HG03575 (cell line): ENCODE data around the gene CD37.
"Not testable (repeated sequence)": the region's sequence is repeated elsewhere in the genome, so short reads cannot be mapped to it uniquely, and the experiment has no call there.

ENCODE experiments used
- ATAC-seq: cut with Tn5 transposase; IDR thresholded peaks from one replicate; pipeline ENCODE4 v1.9.1; 2021; ENCODE audit not compliant: unreplicated experiment, insufficient number of reproducible peaks, low FRiP score; ENCODE audit errors: extremely low read depth

Gene CD37

GRCh38 chr19:49326165-49326704, 9.0 kb upstream of the CD37 start:
- ATAC-seq = no peak

DNA sequence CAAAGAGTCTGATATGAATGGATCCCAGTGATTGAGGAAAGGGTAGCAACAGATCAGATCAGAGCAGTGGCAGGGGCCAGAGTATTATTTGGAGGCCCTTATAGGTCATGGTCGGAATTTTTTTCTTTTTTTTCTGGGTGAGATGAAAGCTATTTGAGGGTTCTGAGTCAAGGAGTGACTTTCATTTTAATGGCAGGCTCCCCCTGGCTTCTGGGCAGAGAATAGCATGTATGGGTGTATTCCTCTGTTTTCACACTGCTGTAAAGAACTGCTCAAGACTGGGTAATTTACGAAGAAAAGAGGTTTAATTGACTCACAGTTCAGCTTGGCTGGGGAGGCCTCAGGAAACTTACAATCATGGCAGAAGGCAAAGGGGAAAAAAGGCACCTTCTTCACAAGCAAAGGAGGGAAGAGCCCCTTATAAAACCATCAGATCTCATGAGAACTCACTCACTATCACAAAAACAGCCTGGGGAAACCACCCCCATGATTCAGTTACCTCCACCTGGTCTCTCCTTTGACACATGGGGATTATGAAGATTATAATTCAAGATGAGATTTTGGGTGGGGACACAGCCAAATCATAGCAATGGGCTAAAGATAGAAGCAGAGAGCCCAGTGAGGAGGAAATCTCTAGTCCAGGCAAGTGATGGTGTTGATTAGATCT, 7.2 kb upstream of the CD37 start:
- ATAC-seq = no peak

DNA sequence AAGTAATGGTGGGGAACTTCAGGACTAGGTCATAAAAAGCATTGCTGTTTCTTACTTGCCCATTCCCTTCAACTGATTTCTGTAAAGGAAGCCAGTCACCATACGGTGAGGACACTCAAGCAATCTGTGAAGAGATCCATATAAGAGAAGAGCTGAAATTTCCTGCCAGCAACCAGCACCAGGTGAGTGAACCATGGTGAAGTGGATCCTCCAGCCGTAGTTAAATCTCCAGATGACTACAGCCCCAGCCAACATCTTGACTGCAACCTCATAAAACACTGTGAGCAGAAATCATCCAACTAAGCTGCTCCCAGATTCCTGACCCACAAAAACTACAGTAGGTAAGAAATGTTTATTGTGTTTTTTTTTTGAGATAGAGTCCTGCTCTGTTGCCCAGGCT, 6.5 kb upstream of the CD37 start:
- no peak for ATAC-seq

- ATAC-seq = not testable (repeated sequence)
These were observed 4.0 kb upstream of the CD37 start for GRCh38 chr19:49331187-49331586.

GRCh38 chr19:49331616-49332055, 3.6 kb upstream of the CD37 start:
- no peak for ATAC-seq

GRCh38 chr19:49332691-49333417, 2.4 kb upstream of the CD37 start:
- not testable (repeated sequence) for ATAC-seq

- ATAC-seq = no peak
These were observed 1.8 kb upstream of the CD37 start for GRCh38 chr19:49333418-49333805.

DNA sequence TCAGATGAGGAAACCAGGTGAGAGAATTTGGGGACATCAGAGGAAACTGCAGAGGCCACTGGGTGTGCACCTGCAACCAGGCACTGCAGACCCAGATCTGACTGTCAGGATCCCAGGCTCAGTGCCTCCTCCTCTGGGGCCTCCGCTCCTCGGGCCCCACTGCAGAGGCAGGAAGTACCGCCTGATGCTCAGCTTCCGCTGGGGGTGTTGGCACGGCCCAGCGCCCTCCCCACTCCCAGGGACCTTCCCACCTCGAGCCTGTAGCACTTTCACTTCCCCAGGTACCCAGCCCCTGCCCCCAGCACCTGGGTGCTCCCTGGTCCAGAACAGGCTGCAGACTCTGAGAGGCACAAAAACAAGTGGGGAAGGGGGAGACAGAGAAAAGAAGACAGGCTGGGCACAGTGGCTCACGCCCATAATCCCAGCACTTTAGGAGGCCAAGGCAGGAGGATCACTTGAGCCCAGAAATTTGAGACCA, 1.4 kb upstream of the CD37 start:
- no peak for ATAC-seq

GRCh38 chr19:49335784-49336481, 727 bp downstream of the CD37 start:
- no peak for ATAC-seq

DNA sequence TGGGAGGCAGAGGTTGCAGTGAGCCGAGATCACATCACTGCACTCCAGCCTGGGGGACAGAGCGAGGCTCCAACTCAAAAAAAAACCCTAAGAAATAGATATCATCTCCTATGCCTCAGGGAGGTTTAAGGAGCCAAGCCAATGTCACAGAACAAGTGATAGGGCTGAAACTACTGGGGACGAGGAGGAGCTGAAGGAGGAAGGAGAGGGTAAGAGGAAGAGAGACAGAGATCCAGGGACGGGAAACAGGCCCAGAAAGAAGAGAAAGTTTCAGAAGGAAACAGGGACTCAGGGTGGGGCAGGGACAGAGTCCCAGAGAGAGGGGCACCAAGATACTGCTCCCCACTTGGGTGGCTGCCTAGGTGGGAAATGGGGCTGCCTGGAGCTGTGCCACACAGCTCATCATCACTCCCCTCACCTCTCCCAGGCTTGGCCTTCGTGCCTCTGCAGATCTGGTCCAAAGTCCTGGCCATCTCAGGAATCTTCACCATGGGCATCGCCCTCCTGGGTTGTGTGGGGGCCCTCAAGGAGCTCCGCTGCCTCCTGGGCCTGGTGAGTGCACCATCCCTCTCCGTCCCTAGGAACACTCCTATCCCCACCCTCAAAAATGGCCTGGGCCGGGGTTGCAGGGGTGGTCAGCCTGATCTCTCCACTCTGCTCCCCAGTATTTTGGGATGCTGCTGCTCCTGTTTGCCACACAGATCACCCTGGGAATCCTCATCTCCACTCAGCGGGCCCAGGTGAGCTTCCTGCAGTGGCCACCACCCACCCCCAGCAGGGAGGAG, 1.5 kb downstream of the CD37 start:
- no peak for ATAC-seq

DNA sequence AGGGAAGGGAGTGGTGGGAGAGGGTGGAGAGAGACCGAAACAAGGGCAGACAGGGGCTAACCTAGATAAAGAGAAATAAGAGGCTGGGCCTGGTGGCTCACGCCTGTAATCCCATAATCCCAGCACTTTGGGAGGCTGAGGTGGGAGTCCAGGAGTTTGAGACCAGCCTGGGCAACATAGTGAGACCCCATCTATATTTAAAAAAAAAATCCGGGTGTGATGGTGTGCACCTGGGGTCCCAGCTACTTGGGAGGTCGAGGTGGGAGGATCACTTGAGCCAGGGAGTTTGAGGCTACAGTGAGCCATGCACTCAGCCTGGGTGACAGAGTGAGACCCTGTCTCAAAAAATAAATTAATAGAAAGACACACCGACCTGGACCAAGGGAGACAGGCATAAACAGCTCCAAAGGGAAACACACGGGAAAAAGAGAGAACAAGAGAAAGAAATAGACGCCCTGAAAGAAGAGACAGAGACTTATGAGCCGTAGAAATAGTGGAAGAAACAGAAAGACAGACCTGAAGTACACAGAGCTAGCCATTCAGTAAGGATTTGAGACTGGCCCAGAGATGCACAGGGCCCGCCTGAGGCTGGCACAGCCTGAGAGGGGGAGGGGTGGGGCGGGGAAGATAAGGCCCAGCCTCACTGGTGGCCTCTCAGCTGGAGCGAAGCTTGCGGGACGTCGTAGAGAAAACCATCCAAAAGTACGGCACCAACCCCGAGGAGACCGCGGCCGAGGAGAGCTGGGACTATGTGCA, 2.2 kb downstream of the CD37 start:
- ATAC-seq = no peak

GRCh38 chr19:49338023-49338677, 2.9 kb downstream of the CD37 start:
- ATAC-seq = no peak

GRCh38 chr19:49338691-49339300, 3.6 kb downstream of the CD37 start:
- ATAC-seq = no peak

DNA sequence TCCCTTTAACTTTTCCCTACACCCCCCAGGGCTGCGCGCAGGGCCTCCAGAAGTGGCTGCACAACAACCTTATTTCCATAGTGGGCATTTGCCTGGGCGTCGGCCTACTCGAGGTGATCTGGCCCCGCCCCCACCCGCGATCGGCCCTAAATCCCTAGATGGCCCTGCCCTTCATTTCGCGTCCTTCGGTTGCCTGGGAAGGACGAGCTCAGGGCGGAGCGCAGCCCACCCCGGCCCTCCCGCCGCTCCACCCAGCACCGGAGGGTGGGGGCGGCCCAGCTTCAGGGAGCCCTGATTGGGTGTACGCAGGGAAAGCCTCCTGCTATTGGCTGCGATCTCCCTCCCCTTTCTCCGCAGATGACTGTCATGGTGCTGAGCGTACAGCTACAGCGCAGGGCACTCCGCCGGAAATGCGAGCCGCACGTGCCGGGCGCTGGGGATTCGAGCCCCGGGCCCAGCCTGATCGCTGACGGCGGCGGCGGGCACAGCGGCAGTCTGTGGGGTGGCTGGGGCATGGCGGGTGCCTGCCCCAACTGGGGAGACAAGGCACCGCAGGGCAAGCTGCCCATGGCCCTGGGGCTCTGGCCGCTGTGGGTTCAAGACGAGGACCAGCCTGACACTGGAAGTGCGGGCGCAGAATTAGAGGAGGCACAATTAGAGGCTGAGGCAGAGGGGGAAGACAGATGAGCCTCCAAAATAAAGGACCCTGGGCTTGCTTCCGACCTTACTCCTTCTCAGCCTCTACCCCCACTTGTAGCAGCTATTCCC, 4.3 kb downstream of the CD37 start:
- no peak for ATAC-seq

DNA sequence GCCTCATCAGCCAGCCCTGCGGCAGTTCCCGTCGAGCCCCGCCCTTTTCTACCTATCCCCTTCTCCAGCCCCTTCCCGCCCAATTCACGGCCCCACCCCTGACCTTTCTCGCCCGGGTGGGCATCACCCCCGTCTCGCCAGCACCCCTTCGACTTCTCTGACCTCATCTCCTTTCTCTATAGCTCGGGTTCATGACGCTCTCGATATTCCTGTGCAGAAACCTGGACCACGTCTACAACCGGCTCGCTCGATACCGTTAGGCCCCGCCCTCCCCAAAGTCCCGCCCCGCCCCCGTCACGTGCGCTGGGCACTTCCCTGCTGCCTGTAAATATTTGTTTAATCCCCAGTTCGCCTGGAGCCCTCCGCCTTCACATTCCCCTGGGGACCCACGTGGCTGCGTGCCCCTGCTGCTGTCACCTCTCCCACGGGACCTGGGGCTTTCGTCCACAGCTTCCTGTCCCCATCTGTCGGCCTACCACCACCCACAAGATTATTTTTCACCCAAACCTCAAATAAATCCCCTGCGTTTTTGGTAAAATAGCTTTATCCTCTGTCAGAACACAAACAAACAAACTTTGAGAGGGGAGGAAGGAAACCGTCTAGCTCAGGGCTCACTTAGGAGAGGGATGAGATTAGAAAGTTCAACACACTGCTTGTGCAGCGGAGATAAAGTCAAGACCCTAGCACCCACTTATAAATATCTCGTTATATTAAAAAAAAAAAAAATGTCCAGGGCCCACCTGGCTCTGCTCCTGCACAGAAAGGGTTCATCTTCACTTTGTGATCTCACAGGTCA, 5.1 kb downstream of the CD37 start:
- ATAC-seq = no peak
